Ovary (tissue), 3 donors: ENCODE data around the gene ACVR2A.

Source experiments
- EP300 ChIP-seq: sonication (generic); formaldehyde crosslinking; IDR thresholded peaks from one replicate; pipeline ENCODE4 v1.6.1; 2017; ENCODE audit warnings: antibody characterized with exemption
- TF ChIP-seq, protein P1 (sequence below), 3 donors: fragments of 450-650 bp in 2 of 3; fragments of 200-600 bp in 1 of 3; IDR thresholded peaks; one replicate each; pipeline versions ENCODE4 v1.5.1 to v1.8.0; 2016 to 2022; ENCODE audit warnings: antibody characterized with exemption in 3 of 3, mild to moderate bottlenecking in 1 of 3
- donor health status: DM: no; HTN: no; CAD: no.

GRCh38 chr2:147884830-147885229 lies 40.0 kb downstream of the ACVR2A start:
- no peak for TF ChIP-seq EP300
- TF ChIP-seq, protein P1, sequence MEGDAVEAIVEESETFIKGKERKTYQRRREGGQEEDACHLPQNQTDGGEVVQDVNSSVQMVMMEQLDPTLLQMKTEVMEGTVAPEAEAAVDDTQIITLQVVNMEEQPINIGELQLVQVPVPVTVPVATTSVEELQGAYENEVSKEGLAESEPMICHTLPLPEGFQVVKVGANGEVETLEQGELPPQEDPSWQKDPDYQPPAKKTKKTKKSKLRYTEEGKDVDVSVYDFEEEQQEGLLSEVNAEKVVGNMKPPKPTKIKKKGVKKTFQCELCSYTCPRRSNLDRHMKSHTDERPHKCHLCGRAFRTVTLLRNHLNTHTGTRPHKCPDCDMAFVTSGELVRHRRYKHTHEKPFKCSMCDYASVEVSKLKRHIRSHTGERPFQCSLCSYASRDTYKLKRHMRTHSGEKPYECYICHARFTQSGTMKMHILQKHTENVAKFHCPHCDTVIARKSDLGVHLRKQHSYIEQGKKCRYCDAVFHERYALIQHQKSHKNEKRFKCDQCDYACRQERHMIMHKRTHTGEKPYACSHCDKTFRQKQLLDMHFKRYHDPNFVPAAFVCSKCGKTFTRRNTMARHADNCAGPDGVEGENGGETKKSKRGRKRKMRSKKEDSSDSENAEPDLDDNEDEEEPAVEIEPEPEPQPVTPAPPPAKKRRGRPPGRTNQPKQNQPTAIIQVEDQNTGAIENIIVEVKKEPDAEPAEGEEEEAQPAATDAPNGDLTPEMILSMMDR (IDR thresholded peaks at IDR 0.05): no peak
